Stimulated activated naive CD8-positive, alpha-beta T cell treated with anti-CD3 and anti-CD28 coated beads, Interleukin-15, amount 100 ng/mL, for 72 hours (primary cell): ENCODE results near the gene DZIP1L.
A peak's percentile ranks its signal among the peaks of the same experiment; 100 is the strongest.
"Not testable (repeated sequence)": the region's sequence is repeated elsewhere in the genome, so short reads cannot be mapped to it uniquely, and the experiment has no call there.

ENCODE experiments used
- ATAC-seq: fragments of 150-1000 bp; cut with Tn5 transposase; 2 replicates; pipeline ENCODE4 v1.10.0; 2021; ENCODE audit warnings: mild to moderate bottlenecking, moderate library complexity
- DNase-seq, 2 donors: peaks; one replicate each; pipeline ENCODE4 v3.0.0; 2021 to 2022
- H3K27ac Mint-ChIP-seq, 2 donors: one replicate each; pipeline ENCODE4 v1.8.0; 2022; ENCODE audit warnings: mild to moderate bottlenecking in 2 of 2, mixed read lengths in 2 of 2, moderate library complexity in 2 of 2
- H3K27me3 Mint-ChIP-seq: one replicate; pipeline ENCODE4 v1.8.0; 2022; ENCODE audit warnings: mixed read lengths
- H3K4me1 Mint-ChIP-seq: one replicate; pipeline ENCODE4 v1.8.0; 2022; ENCODE audit warnings: mild to moderate bottlenecking, mixed read lengths
- H3K4me3 Mint-ChIP-seq, 2 donors: one replicate each; pipeline ENCODE4 v1.8.0; 2022; ENCODE audit warnings: mild to moderate bottlenecking in 2 of 2, mixed read lengths in 2 of 2, moderate library complexity in 1 of 2
- H3K9me3 Mint-ChIP-seq, 2 donors: one replicate each; pipeline ENCODE4 v1.8.0; 2022; ENCODE audit warnings: mixed read lengths in 2 of 2

DZIP1L gene

GRCh38 chr3:138092023-138092422, 23.4 kb downstream of the DZIP1L start:
- no peak for ATAC-seq
- no peak overlapping the region for H3K4me3 Mint-ChIP-seq
- H3K27ac Mint-ChIP-seq: no peak overlapping the region
- no peak for DNase-seq
- H3K9me3 Mint-ChIP-seq: no peaks in the 10 kb centered on the region
- peaks cover 33% of the 10 kb centered on the region for H3K27me3 Mint-ChIP-seq
- no peaks in the 10 kb centered on the region for H3K4me1 Mint-ChIP-seq

- H3K9me3 Mint-ChIP-seq: no peaks in the 10 kb centered on the region
- H3K27me3 Mint-ChIP-seq: peaks cover 23% of the 10 kb centered on the region
- ATAC-seq (no peak), DNase-seq (no peak)
- peaks cover 3% of the 10 kb centered on the region for H3K4me1 Mint-ChIP-seq
- H3K4me3 Mint-ChIP-seq: no peak overlapping the region
- no peak overlapping the region for H3K27ac Mint-ChIP-seq
These were observed 26.3 kb downstream of the DZIP1L start for GRCh38 chr3:138089091-138089490.

GRCh38 chr3:138085745-138086144, 29.7 kb downstream of the DZIP1L start:
- H3K27ac Mint-ChIP-seq, DNase-seq, H3K4me3 Mint-ChIP-seq, ATAC-seq, H3K9me3 Mint-ChIP-seq: not testable (repeated sequence)
- Mint-ChIP-seq H3K27me3 (peaks cover 33% of the 10 kb centered on the region), H3K4me1 (peaks cover 31% of the 10 kb centered on the region)

DNA sequence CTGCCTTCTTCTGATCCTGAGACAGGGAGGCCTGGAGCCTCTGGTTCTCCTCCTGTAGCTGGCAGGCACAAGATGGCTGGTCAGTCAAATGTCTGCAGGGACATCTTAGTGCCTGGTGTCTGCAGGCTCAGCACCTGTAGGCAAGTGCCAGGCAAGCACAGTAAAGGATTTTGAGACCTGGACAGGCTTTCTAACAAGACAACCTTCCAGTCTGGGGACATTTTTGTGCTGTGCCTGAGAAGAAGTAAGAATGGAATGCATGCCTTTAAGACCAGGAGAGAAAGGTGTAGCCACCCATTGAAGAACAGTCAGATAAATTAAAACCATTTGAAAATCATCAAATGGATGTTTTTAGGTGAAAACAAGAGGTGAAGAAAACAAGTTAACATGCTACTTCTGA, 31.2 kb downstream of the DZIP1L start:
- Mint-ChIP-seq H3K9me3 (no peaks in the 10 kb centered on the region), H3K27me3 (peaks cover 36% of the 10 kb centered on the region), H3K4me3 (no peak overlapping the region), H3K4me1 (peaks cover 32% of the 10 kb centered on the region), H3K27ac (no peak overlapping the region)
- ATAC-seq (no peak), DNase-seq (no peak)

DNA sequence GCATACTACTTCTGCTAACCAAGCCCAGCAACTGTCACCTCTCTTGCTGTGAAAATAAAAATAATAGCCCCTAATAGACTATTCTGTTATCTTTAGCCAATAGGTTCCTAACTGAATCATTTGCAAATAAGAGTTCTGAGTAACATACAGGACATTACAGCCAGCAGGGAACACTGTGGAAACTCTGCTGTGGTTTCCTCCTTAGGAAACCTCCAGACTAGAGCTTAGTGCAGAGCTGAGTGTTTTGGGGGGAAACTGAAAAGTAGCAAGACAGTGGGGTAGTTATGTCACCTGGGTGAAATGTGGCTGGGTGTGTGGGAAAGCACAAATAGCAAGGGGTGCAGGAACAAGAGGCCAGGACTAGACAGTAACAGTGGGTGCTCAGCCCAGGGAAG, 32.4 kb downstream of the DZIP1L start:
- peak; percentile 24 for ATAC-seq
- no peak for DNase-seq
- Mint-ChIP-seq H3K27me3 (peaks cover 28% of the 10 kb centered on the region), H3K27ac (peak overlapping the region in 1 of 2 donors; percentile 21), H3K4me1 (peaks cover 38% of the 10 kb centered on the region), H3K9me3 (no peaks in the 10 kb centered on the region), H3K4me3 (peak overlapping the region; percentile 6 to 69)

GRCh38 chr3:138082085-138082991, 33.1 kb downstream of the DZIP1L start:
- H3K27me3 Mint-ChIP-seq: peaks cover 34% of the 10 kb centered on the region
- peak; percentile 84 for ATAC-seq
- H3K4me1 Mint-ChIP-seq: peaks cover 38% of the 10 kb centered on the region
- peak overlapping the region in 1 of 2 donors; percentile 84 for H3K27ac Mint-ChIP-seq
- H3K4me3 Mint-ChIP-seq: peak overlapping the region; percentile 58 to 69
- peak; percentile 27 to 60 for DNase-seq
- H3K9me3 Mint-ChIP-seq: no peaks in the 10 kb centered on the region

- peaks cover 38% of the 10 kb centered on the region for H3K4me1 Mint-ChIP-seq
- H3K4me3 Mint-ChIP-seq: peak overlapping the region; percentile 58 to 69
- ATAC-seq (no peak), DNase-seq (no peak)
- H3K9me3 Mint-ChIP-seq: no peaks in the 10 kb centered on the region
- H3K27me3 Mint-ChIP-seq: peaks cover 36% of the 10 kb centered on the region
- H3K27ac Mint-ChIP-seq: no peak overlapping the region
These were observed 33.9 kb downstream of the DZIP1L start for GRCh38 chr3:138081371-138082084.

- DNase-seq (no peak), ATAC-seq (no peak)
- H3K27me3 Mint-ChIP-seq: peaks cover 45% of the 10 kb centered on the region
- no peaks in the 10 kb centered on the region for H3K9me3 Mint-ChIP-seq
- H3K27ac Mint-ChIP-seq: no peak overlapping the region
- no peak overlapping the region for H3K4me3 Mint-ChIP-seq
- H3K4me1 Mint-ChIP-seq: peaks cover 38% of the 10 kb centered on the region
These were observed 35.5 kb downstream of the DZIP1L start for GRCh38 chr3:138079901-138080300.

GRCh38 chr3:138078901-138079344, 36.5 kb downstream of the DZIP1L start:
- Mint-ChIP-seq H3K4me3 (no peak overlapping the region), H3K27me3 (peaks cover 42% of the 10 kb centered on the region), H3K9me3 (no peaks in the 10 kb centered on the region), H3K27ac (no peak overlapping the region), H3K4me1 (peaks cover 34% of the 10 kb centered on the region)
- ATAC-seq: peak; percentile 69
- peak in 1 of 2 donors; percentile 39 for DNase-seq

DNA sequence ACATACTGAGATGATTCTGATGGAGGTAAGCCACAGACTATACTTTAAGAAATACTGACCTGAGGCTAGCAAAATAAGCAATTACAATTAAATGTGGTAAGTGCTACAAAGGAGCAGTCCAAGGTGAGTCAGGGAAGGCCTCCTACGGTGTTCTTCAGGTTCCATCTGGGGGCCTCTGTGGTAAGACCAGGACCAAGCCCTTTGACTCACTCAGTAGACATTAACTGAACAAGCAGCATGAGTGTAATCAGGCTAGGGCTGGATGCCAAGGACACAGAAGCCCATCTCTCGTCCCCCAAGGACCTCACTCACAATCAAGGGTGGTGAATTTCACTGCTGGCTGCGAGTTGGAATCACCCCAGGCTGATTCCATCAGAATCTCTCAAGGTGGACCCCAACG, 37.3 kb downstream of the DZIP1L start:
- H3K9me3 Mint-ChIP-seq: no peaks in the 10 kb centered on the region
- H3K27me3 Mint-ChIP-seq: peaks cover 49% of the 10 kb centered on the region
- no peak overlapping the region for H3K4me3 Mint-ChIP-seq
- DNase-seq (no peak), ATAC-seq (no peak)
- H3K4me1 Mint-ChIP-seq: peaks cover 25% of the 10 kb centered on the region
- H3K27ac Mint-ChIP-seq: no peak overlapping the region

GRCh38 chr3:138072796-138073195, 42.6 kb downstream of the DZIP1L start:
- no peak for ATAC-seq

GRCh38 chr3:138070006-138070405, 45.4 kb downstream of the DZIP1L start:
- ATAC-seq (no peak), DNase-seq (no peak)
- Mint-ChIP-seq H3K27me3 (peaks cover 46% of the 10 kb centered on the region), H3K27ac (no peak overlapping the region), H3K9me3 (no peaks in the 10 kb centered on the region), H3K4me3 (no peak overlapping the region), H3K4me1 (peaks cover 19% of the 10 kb centered on the region)

More at GRCh38 chr3:138072796-138073195, 42.6 kb downstream of the DZIP1L start:
- Mint-ChIP-seq H3K27me3 (peaks cover 61% of the 10 kb centered on the region), H3K27ac (no peak overlapping the region), H3K9me3 (no peaks in the 10 kb centered on the region), H3K4me1 (no peaks in the 10 kb centered on the region), H3K4me3 (no peak overlapping the region)
- no peak for DNase-seq

GRCh38 chr3:138068579-138069174, 46.7 kb downstream of the DZIP1L start:
- H3K27me3 Mint-ChIP-seq: peaks cover 55% of the 10 kb centered on the region
- H3K9me3 Mint-ChIP-seq: no peaks in the 10 kb centered on the region
- peak overlapping the region in 1 of 2 donors; percentile 75 for H3K27ac Mint-ChIP-seq
- H3K4me3 Mint-ChIP-seq: no peak overlapping the region
- H3K4me1 Mint-ChIP-seq: peaks cover 20% of the 10 kb centered on the region
- DNase-seq: peak; percentile 75 to 82
- ATAC-seq: peak; percentile 47

- no peak for DNase-seq
- Mint-ChIP-seq H3K4me1 (peaks cover 20% of the 10 kb centered on the region), H3K27me3 (peaks cover 50% of the 10 kb centered on the region), H3K9me3 (no peaks in the 10 kb centered on the region), H3K27ac (no peak overlapping the region), H3K4me3 (no peak overlapping the region)
- ATAC-seq: no peak
These were observed 47.4 kb downstream of the DZIP1L start for GRCh38 chr3:138068046-138068445.

DNA sequence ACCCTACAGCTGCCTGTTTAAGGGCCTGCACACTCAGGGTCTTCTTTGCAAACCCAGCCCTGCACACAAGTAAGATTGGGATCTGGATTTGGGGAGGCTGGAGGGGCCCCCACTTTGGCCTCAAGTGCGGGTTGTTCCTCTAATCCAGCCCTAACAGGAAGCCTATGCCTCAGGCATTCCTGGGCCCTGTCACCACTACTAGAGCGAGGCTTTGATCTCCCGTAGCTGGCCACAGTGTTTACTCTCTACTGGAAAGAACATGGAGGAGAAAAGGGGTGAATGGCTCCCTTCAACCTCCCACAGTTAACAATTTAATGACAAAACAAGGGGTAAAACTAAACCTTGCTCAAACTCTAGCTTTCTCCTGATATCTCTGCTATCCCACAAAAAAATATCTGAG, 48.4 kb downstream of the DZIP1L start:
- Mint-ChIP-seq H3K27ac (peak overlapping the region in 1 of 2 donors; percentile 96), H3K4me1 (peaks cover 20% of the 10 kb centered on the region), H3K4me3 (peak overlapping the region; percentile 44 to 70), H3K27me3 (peaks cover 44% of the 10 kb centered on the region), H3K9me3 (no peaks in the 10 kb centered on the region)
- no peak for DNase-seq
- no peak for ATAC-seq
